Measurements from ENCODE around the gene DNAJB14. TPM values are rescaled to one million over a fixed set of nuclear protein-coding genes. Genes with fewer than 3 reads are reported as not detected.

Gene DNAJB14
- total RNA-seq, 4 donors from 2014 or later = 41.9 to 58.1 (median 48.5) TPM

DNA sequence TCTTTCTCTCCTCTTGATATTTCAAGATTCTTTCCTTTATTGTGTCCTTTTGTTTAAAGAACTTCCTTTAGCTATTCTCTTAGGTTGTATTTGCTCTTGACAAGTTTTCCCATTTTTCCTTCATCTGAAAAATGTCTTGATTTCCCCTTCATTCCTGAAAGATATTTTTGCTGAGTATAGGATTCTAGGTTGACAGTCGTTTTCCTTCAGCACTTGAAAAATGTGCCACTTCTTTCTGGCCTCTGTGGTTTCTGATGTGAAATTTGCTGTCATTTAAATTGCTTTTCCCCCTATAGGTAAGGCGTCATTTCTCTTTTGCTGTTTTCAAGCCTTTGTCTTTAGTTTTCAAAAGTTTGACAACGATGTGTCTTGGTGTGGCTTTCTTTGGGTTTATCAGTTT is 28.8 kb downstream of the DNAJB14 start:
- H3K36me3 ChIP-seq = peaks cover 0 to 16% (median 0%) of the 10 kb centered on the region in 4 donors
- TF ChIP-seq EP300 (IDR thresholded peaks at IDR 0.05; ENCODE audit: low read depth) (no peak), POLR2A (IDR thresholded peaks at IDR 0.05) (no peak), POLR2AphosphoS5 (IDR thresholded peaks at IDR 0.05) (no peak)
- TF ChIP-seq, protein P1, sequence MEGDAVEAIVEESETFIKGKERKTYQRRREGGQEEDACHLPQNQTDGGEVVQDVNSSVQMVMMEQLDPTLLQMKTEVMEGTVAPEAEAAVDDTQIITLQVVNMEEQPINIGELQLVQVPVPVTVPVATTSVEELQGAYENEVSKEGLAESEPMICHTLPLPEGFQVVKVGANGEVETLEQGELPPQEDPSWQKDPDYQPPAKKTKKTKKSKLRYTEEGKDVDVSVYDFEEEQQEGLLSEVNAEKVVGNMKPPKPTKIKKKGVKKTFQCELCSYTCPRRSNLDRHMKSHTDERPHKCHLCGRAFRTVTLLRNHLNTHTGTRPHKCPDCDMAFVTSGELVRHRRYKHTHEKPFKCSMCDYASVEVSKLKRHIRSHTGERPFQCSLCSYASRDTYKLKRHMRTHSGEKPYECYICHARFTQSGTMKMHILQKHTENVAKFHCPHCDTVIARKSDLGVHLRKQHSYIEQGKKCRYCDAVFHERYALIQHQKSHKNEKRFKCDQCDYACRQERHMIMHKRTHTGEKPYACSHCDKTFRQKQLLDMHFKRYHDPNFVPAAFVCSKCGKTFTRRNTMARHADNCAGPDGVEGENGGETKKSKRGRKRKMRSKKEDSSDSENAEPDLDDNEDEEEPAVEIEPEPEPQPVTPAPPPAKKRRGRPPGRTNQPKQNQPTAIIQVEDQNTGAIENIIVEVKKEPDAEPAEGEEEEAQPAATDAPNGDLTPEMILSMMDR (IDR thresholded peaks at IDR 0.05) = no peak
- H3K4me1 ChIP-seq = peaks cover 0 to 18% (median 9%) of the 10 kb centered on the region in 4 donors
- intact Hi-C loops (cut with DNase I; ENCODE audit: low total_unique reads) = no loop called here
- peak overlapping the region in 3 of 4 donors; percentile 60 to 83 (median 80) for H3K27ac ChIP-seq
- in situ Hi-C loops (cut with MboI; ENCODE audit: low pct_ligation_motif_present in 1 of 4, low pct_unique_long_range_greater_than_20kb in 1 of 4, low sequenced_read_pairs in 3 of 4) = no loop called here
- H3K27me3 ChIP-seq = no peaks in the 10 kb centered on the region
- no peak for DNase-seq
- no peaks in the 10 kb centered on the region for H3K9me3 ChIP-seq
- WGBS, 2 donors (ENCODE audit: low coverage in 1 of 2) = 96% methylated on average over 3 of the region's 3 CpGs
- no peak overlapping the region for H3K4me3 ChIP-seq

DNA sequence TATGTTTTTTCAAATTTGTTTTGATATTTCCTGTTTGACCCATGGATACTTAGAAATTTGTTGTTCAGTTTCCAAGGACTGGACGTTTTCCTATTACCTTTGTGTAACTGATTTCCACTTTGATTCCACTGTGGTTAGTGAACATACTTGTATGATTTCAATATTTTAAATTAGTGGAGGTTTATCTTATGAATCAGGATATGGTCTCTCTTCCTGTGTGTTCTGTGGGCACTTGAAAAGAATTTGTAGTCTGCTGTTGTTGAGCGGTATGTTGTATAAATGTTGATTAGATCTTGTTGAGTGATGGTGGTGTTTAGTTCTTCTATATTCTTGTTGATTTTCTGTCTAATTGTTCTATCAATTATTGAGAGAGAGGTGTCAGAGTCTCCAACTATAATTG is 31.0 kb downstream of the DNAJB14 start:
- intact Hi-C loops (cut with DNase I; ENCODE audit: low total_unique reads) (no loop called here), in situ Hi-C loops (cut with MboI; ENCODE audit: low pct_ligation_motif_present in 1 of 4, low pct_unique_long_range_greater_than_20kb in 1 of 4, low sequenced_read_pairs in 3 of 4) (no loop called here)
- Histone ChIP-seq H3K27me3 (no peaks in the 10 kb centered on the region), H3K27ac (no peak overlapping the region), H3K36me3 (peaks cover 0 to 11% (median 0%) of the 10 kb centered on the region in 4 donors), H3K9me3 (no peaks in the 10 kb centered on the region), H3K4me1 (peaks cover 0 to 18% (median 9%) of the 10 kb centered on the region in 4 donors), H3K4me3 (no peak overlapping the region)
- DNase-seq = no peak
- WGBS, 2 donors (ENCODE audit: low coverage in 1 of 2) = 63 to 84% methylated on average over 2 of the region's 2 CpGs
- TF ChIP-seq POLR2AphosphoS5 (IDR thresholded peaks at IDR 0.05) (no peak), EP300 (IDR thresholded peaks at IDR 0.05; ENCODE audit: low read depth) (no peak), POLR2A (IDR thresholded peaks at IDR 0.05) (no peak)
- TF ChIP-seq, protein P1 (IDR thresholded peaks at IDR 0.05) = no peak

DNA sequence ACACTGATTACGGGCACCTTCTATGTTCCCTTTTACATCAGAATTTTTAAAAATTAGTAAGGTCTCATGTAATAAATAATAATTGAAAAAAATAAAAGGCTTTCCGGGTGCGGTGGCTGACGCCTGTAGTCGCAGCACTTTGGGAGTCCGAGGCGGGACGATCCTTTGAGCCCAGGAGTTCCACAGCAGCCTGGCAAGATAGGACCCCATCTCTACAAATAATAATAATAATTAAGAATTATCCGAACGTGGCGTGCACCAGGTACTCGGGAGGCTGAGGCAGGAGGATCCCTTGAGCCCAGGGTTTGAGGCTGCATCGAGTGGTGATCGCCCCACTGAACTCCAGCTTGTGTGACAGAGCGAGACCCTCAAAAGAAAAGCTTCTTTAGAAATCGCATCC is 51.4 kb downstream of the DNAJB14 start:
- TF ChIP-seq POLR2AphosphoS5 (IDR thresholded peaks at IDR 0.05) (no peak), EP300 (IDR thresholded peaks at IDR 0.05; ENCODE audit: low read depth) (no peak), POLR2A (IDR thresholded peaks at IDR 0.05) (no peak)
- TF ChIP-seq, protein P1 (IDR thresholded peaks at IDR 0.05) = no peak
- DNase-seq = no peak
- Histone ChIP-seq H3K27me3 (no peaks in the 10 kb centered on the region), H3K9me3 (no peaks in the 10 kb centered on the region), H3K4me1 (peaks cover 9 to 34% (median 11%) of the 10 kb centered on the region in 4 donors), H3K36me3 (no peaks in the 10 kb centered on the region), H3K4me3 (peak overlapping the region in 3 of 4 donors; percentile 57 to 81 (median 74)), H3K27ac (peak overlapping the region; percentile 86 to 90 (median 89))
- 90 to 97% methylated on average over 12 to 16 of the region's 16 CpGs for WGBS, 2 donors (ENCODE audit: low coverage in 1 of 2)
- intact Hi-C loops (cut with DNase I; ENCODE audit: low total_unique reads) = loop anchor here (5.0 to 10.0 kb wide), 2 partner anchors 52 to 330 kb away; partner anchors contain the start of genes DNAJB14 and TRMT10A
- in situ Hi-C loops (cut with MboI; ENCODE audit: low pct_ligation_motif_present in 1 of 4, low pct_unique_long_range_greater_than_20kb in 1 of 4, low sequenced_read_pairs in 3 of 4) = loop anchor here in 3 of 4 donors (10.0 to 25.0 kb wide), 3 partner anchors 50 to 333 kb away; partner anchors contain the start of genes TRMT10A (in 3 of the 3), MTTP (in 2 of the 3) and DNAJB14 (in 1 of the 3)

DNA sequence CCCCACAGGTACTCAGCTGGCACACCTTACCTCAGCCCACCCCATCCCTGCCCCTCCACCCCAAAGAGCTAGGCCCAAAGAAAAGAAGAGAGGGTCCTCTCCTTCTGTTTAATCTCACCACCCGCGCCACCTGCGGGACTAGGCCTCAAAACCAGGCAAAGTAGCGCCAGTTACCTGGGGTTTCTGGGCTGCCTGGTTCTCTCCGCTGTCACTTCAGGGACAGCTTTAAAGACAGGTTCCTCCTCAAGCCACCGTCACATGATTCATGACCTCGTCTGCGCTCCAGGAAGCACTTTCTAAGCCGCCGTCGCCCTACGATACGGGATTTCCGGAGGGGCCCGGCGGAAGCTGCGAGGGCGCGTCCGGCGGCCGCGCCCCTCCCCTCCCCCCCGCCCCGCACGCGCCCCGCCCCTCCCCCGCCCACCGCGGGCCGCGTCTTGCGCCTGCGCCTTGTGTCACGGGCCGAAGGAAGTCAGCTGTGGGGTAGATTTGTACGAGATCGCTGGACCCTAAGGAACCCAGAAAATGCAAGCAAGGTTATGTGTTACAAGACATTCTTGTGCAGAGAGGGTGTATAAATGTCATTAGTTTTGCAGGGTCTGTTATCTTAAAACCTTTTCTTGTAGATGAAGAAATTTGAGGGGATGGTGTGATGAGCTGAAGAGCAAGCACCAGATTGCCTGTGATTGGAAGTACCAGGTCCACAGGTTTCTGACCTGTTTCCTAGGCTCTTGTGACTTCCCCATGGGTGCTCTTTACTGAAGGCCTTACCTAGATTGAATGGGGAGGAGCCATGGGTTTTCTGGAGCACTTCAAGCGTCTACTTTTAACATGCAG is 52.0 kb downstream of the DNAJB14 start, which contains the start of gene LAMTOR3:
Gene LAMTOR3, minus strand, starts transcription at position 267 of the 837 bp plus-strand sequence. CDS start 464 bp downstream, outside the sequence.
- DNase-seq = peak; percentile 94
- Histone ChIP-seq H3K27ac (peak within 1 kb of the TSS; percentile 86 to 90 (median 89)), H3K27me3 (no peaks in the 10 kb centered on the region), H3K36me3 (no peaks in the 10 kb centered on the region), H3K9me3 (no peaks in the 10 kb centered on the region), H3K4me1 (peaks cover 9 to 34% (median 11%) of the 10 kb centered on the region in 4 donors), H3K4me3 (peak within 1 kb of the TSS; percentile 57 to 81 (median 76))
- 3 to 15% methylated on average over 6 to 34 of the region's 40 CpGs for WGBS, 2 donors (ENCODE audit: low coverage in 1 of 2)
- peak; percentile 76 for TF ChIP-seq POLR2A (IDR thresholded peaks at IDR 0.05)
- peak; percentile 69 to 88 (median 86) for TF ChIP-seq POLR2AphosphoS5 (IDR thresholded peaks at IDR 0.05)
- TF ChIP-seq, protein P1 (IDR thresholded peaks at IDR 0.05) = no peak
- no peak for TF ChIP-seq EP300 (IDR thresholded peaks at IDR 0.05; ENCODE audit: low read depth)
- in situ Hi-C loops (cut with MboI; ENCODE audit: low pct_ligation_motif_present in 1 of 4, low pct_unique_long_range_greater_than_20kb in 1 of 4, low sequenced_read_pairs in 3 of 4) = loop anchor here in 3 of 4 donors (10.0 to 25.0 kb wide), 3 partner anchors 50 to 332 kb away; partner anchors contain the start of genes TRMT10A (in 3 of the 3), MTTP (in 2 of the 3) and DNAJB14 (in 1 of the 3)
- intact Hi-C loops (cut with DNase I; ENCODE audit: low total_unique reads) = loop anchor here (5.0 to 10.0 kb wide), 2 partner anchors 53 to 330 kb away; partner anchors contain the start of genes DNAJB14 and TRMT10A
